Measurements from ENCODE around the gene GLT6D1. TPM values are rescaled to one million over a fixed set of nuclear protein-coding genes. Genes with fewer than 3 reads are reported as not detected.

Gene GLT6D1
- total and polyA plus RNA-seq, 4 experiments from 2014 or later: not detected

DNA sequence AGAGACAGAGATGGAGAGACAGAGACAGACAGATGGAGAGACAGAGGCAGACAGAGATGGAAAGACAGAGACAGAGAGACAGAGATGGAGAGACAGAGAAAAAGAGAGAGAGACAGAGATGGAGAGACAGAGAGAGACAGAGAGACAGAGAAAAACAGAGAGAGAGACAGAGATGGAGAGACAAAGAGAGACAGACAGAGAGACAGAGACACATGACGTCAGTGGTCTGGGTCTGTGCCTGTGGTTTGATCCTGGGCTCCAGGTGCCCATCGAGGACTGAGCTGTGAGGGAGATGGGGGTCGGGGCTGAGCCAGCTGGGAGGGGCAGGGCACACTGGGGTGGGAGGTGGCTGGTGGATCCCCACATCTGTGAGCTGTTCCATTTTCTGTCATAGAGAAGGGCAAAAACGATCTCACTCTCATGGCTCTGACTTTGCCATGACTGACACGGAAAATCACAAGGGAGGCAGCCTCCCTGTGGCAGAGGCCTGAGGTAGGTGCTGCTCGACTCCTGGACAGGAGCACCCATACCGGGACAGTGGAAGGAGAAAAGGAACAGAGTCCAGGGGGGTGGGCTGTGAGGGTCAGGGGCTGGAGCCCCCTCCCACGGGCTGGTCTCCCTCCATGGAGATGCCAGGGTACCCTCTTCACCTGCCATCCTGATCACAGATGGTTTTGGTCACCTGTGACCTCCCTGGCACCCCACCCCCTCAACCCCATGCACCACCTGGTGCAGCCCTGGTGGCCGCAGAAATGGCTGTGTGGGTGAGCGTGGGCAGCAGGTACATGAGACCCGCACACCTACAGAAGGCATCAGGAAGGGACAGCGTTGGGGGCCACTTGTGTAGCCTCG is 28.8 kb downstream of the GLT6D1 start:
- no peak overlapping the region for H3K4me3 Mint-ChIP-seq
- no peak overlapping the region for H3K27ac ChIP-seq (ENCODE audit: low read depth, low read length)
- H3K36me3 Mint-ChIP-seq: no peaks in the 10 kb centered on the region
- no peak overlapping the region for H3K4me3 ChIP-seq (ENCODE audit: low read length in 2 of 2)
- intact Hi-C loops (cut with micrococcal nuclease): no loop called here
- no peaks in the 10 kb centered on the region for H3K36me3 ChIP-seq (ENCODE audit: insufficient read depth, low read length)
- no peaks in the 10 kb centered on the region for H3K4me1 Mint-ChIP-seq
- no peaks in the 10 kb centered on the region for H3K9me3 ChIP-seq (ENCODE audit: control insufficient read depth in 1 of 2, low read length in 2 of 2)
- no peaks in the 10 kb centered on the region for H3K4me1 ChIP-seq (ENCODE audit: insufficient read depth, low read length)
- no peak for DNase-seq
- no peaks in the 10 kb centered on the region for H3K27me3 ChIP-seq (ENCODE audit: insufficient read depth, low read length)
- no peak overlapping the region for H3K27ac Mint-ChIP-seq
- ChIA-PET POLR2A (ENCODE audit: partially characterized antibody) (no interaction called here), CTCF (ENCODE audit: partially characterized antibody) (interaction anchor here (1.3 kb wide), 1 partner anchor 10 kb away, joined by 3 read pairs; no protein-coding TSS in a partner anchor)
- H3K9me3 Mint-ChIP-seq: peaks cover 0 to 5% (median 0%) of the 10 kb centered on the region in 8 donors
- peaks cover 0 to 4% of the 10 kb centered on the region in 2 donors for H3K27me3 Mint-ChIP-seq

GRCh38 chr9:135609366-135609955 is 29.9 kb downstream of the GLT6D1 start:
- Mint-ChIP-seq H3K4me3 (no peak overlapping the region), H3K27me3 (peaks cover 0 to 4% of the 10 kb centered on the region in 2 donors), H3K9me3 (peaks cover 0 to 5% (median 0%) of the 10 kb centered on the region in 8 donors), H3K27ac (no peak overlapping the region), H3K4me1 (no peaks in the 10 kb centered on the region), H3K36me3 (no peaks in the 10 kb centered on the region)
- DNase-seq: no peak
- Histone ChIP-seq H3K4me3 (ENCODE audit: low read length in 2 of 2) (no peak overlapping the region), H3K36me3 (ENCODE audit: insufficient read depth, low read length) (no peaks in the 10 kb centered on the region), H3K4me1 (ENCODE audit: insufficient read depth, low read length) (no peaks in the 10 kb centered on the region), H3K27ac (ENCODE audit: low read depth, low read length) (no peak overlapping the region), H3K9me3 (ENCODE audit: control insufficient read depth in 1 of 2, low read length in 2 of 2) (no peaks in the 10 kb centered on the region), H3K27me3 (ENCODE audit: insufficient read depth, low read length) (no peaks in the 10 kb centered on the region)
- ChIA-PET CTCF (ENCODE audit: partially characterized antibody) (interaction anchor here (1.3 kb wide), 1 partner anchor 9 kb away, joined by 3 read pairs; no protein-coding TSS in a partner anchor), POLR2A (ENCODE audit: partially characterized antibody) (no interaction called here)
- intact Hi-C loops (cut with micrococcal nuclease): loop anchor here (10.0 kb wide), 1 partner anchor 675 kb away; no protein-coding TSS in a partner anchor

- Mint-ChIP-seq H3K27ac (no peak overlapping the region), H3K4me1 (no peaks in the 10 kb centered on the region), H3K36me3 (no peaks in the 10 kb centered on the region), H3K9me3 (peaks cover 0 to 5% (median 0%) of the 10 kb centered on the region in 8 donors), H3K4me3 (no peak overlapping the region), H3K27me3 (peaks cover 0 to 4% of the 10 kb centered on the region in 2 donors)
- Histone ChIP-seq H3K36me3 (ENCODE audit: insufficient read depth, low read length) (no peaks in the 10 kb centered on the region), H3K27me3 (ENCODE audit: insufficient read depth, low read length) (no peaks in the 10 kb centered on the region), H3K27ac (ENCODE audit: low read depth, low read length) (no peak overlapping the region), H3K4me1 (ENCODE audit: insufficient read depth, low read length) (no peaks in the 10 kb centered on the region), H3K4me3 (ENCODE audit: low read length in 2 of 2) (no peak overlapping the region), H3K9me3 (ENCODE audit: control insufficient read depth in 1 of 2, low read length in 2 of 2) (no peaks in the 10 kb centered on the region)
- DNase-seq: no peak
- intact Hi-C loops (cut with micrococcal nuclease): loop anchor here (10.0 kb wide), 1 partner anchor 676 kb away; no protein-coding TSS in a partner anchor
- CTCF ChIA-PET (ENCODE audit: partially characterized antibody): interaction anchor here (1.3 kb wide), 1 partner anchor 9 kb away, joined by 3 read pairs; no protein-coding TSS in a partner anchor
- POLR2A ChIA-PET (ENCODE audit: partially characterized antibody): no interaction called here
Observed at GRCh38 chr9:135608999-135609317, 30.4 kb downstream of the GLT6D1 start.

- POLR2A ChIA-PET (ENCODE audit: partially characterized antibody): no interaction called here
Observed at GRCh38 chr9:135608294-135608998, 30.9 kb downstream of the GLT6D1 start.

DNA sequence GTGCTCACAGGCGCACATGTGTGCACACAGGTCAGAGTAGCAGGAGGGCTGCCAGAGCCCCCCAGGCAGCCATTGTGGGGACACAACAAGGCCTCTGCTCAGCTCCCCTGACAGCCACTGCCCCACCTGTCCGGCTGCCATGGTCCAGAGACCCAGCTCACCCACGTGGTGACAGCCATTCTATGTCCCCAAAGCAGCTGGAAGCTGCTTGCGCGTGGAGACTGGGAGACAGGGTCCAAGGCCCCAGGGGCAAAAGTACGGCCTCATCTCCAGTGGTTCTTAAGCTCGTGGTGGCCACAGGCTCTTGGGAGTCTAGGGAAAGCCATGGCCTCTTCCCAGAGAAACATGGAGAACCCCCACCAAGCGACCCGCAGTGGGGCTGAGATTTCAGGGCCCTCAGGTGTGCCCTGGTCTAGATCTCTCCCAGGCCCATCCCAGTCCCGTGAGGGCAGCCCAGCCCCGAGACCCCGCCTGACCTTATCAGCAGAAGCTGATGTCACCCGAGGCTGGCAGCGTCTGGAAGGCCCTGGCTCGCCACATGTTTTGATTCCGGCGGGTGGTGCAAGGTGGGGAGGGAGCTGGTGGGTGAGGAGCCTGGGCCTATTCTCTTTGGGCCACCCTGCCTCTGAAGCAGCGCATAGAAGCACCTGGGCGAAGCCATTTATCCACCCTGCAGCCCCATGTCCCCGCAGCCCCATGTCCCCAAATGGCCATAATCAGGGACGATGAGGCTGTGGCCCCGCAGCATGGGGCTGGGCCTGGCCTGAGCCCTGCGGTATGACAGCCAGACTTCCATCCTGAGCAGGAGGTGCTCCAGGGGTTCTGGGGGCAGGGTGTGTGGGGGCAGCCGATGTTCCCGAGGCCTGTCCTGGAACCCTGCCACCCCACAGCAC is 31.7 kb downstream of the GLT6D1 start:
- H3K36me3 ChIP-seq (ENCODE audit: insufficient read depth, low read length): no peaks in the 10 kb centered on the region
- Mint-ChIP-seq H3K4me3 (no peak overlapping the region), H3K4me1 (peaks cover 0 to 2% (median 0%) of the 10 kb centered on the region in 4 donors), H3K36me3 (no peaks in the 10 kb centered on the region), H3K9me3 (peaks cover 0 to 5% (median 0%) of the 10 kb centered on the region in 8 donors), H3K27me3 (peaks cover 2 to 4% of the 10 kb centered on the region in 2 donors), H3K27ac (no peak overlapping the region)
- H3K27me3 ChIP-seq (ENCODE audit: insufficient read depth, low read length): no peaks in the 10 kb centered on the region
- ChIA-PET CTCF (ENCODE audit: partially characterized antibody) (interaction anchor here (2.4 kb wide), 1 partner anchor 9 kb away, joined by 7 read pairs; no protein-coding TSS in a partner anchor), POLR2A (ENCODE audit: partially characterized antibody) (no interaction called here)
- no peaks in the 10 kb centered on the region for H3K9me3 ChIP-seq (ENCODE audit: control insufficient read depth in 1 of 2, low read length in 2 of 2)
- no peak overlapping the region for H3K4me3 ChIP-seq (ENCODE audit: low read length in 2 of 2)
- no peak overlapping the region for H3K27ac ChIP-seq (ENCODE audit: low read depth, low read length)
- intact Hi-C loops (cut with micrococcal nuclease): loop anchor here (10.0 kb wide), 1 partner anchor 677 kb away; no protein-coding TSS in a partner anchor
- no peaks in the 10 kb centered on the region for H3K4me1 ChIP-seq (ENCODE audit: insufficient read depth, low read length)
- DNase-seq: peak in 1 of 5 donors; percentile 16

More at GRCh38 chr9:135608294-135608998, 30.9 kb downstream of the GLT6D1 start:
- Histone ChIP-seq H3K36me3 (ENCODE audit: insufficient read depth, low read length) (no peaks in the 10 kb centered on the region), H3K27me3 (ENCODE audit: insufficient read depth, low read length) (no peaks in the 10 kb centered on the region), H3K4me3 (ENCODE audit: low read length in 2 of 2) (no peak overlapping the region), H3K27ac (ENCODE audit: low read depth, low read length) (no peak overlapping the region), H3K4me1 (ENCODE audit: insufficient read depth, low read length) (no peaks in the 10 kb centered on the region), H3K9me3 (ENCODE audit: control insufficient read depth in 1 of 2, low read length in 2 of 2) (no peaks in the 10 kb centered on the region)
- DNase-seq: no peak
- no peak overlapping the region for H3K4me3 Mint-ChIP-seq
- H3K27ac Mint-ChIP-seq: no peak overlapping the region
- peaks cover 0 to 5% (median 0%) of the 10 kb centered on the region in 8 donors for H3K9me3 Mint-ChIP-seq
- CTCF ChIA-PET (ENCODE audit: partially characterized antibody): interaction anchor here (2.4 kb wide), 1 partner anchor 10 kb away, joined by 7 read pairs; no protein-coding TSS in a partner anchor
- no peaks in the 10 kb centered on the region for H3K36me3 Mint-ChIP-seq
- intact Hi-C loops (cut with micrococcal nuclease): loop anchor here (10.0 kb wide), 1 partner anchor 676 kb away; no protein-coding TSS in a partner anchor
- H3K27me3 Mint-ChIP-seq: peaks cover 0 to 4% of the 10 kb centered on the region in 2 donors
- no peaks in the 10 kb centered on the region for H3K4me1 Mint-ChIP-seq

- H3K4me1 ChIP-seq (ENCODE audit: insufficient read depth, low read length): no peaks in the 10 kb centered on the region
- H3K4me3 Mint-ChIP-seq: no peak overlapping the region
- ChIA-PET CTCF (ENCODE audit: partially characterized antibody) (interaction anchor here (2.4 kb wide), 1 partner anchor 8 kb away, joined by 7 read pairs; no protein-coding TSS in a partner anchor), POLR2A (ENCODE audit: partially characterized antibody) (no interaction called here)
- H3K27ac ChIP-seq (ENCODE audit: low read depth, low read length): no peak overlapping the region
- no peaks in the 10 kb centered on the region for H3K36me3 Mint-ChIP-seq
- peaks cover 0 to 2% (median 0%) of the 10 kb centered on the region in 4 donors for H3K4me1 Mint-ChIP-seq
- peak in 1 of 5 donors; percentile 12 for DNase-seq
- intact Hi-C loops (cut with micrococcal nuclease): loop anchor here (10.0 kb wide), 1 partner anchor 678 kb away; no protein-coding TSS in a partner anchor
- peaks cover 2 to 4% of the 10 kb centered on the region in 2 donors for H3K27me3 Mint-ChIP-seq
- no peaks in the 10 kb centered on the region for H3K36me3 ChIP-seq (ENCODE audit: insufficient read depth, low read length)
- H3K4me3 ChIP-seq (ENCODE audit: low read length in 2 of 2): no peak overlapping the region
- H3K9me3 ChIP-seq (ENCODE audit: control insufficient read depth in 1 of 2, low read length in 2 of 2): no peaks in the 10 kb centered on the region
- H3K27ac Mint-ChIP-seq: no peak overlapping the region
- no peaks in the 10 kb centered on the region for H3K27me3 ChIP-seq (ENCODE audit: insufficient read depth, low read length)
- H3K9me3 Mint-ChIP-seq: peaks cover 0 to 5% (median 0%) of the 10 kb centered on the region in 8 donors
Observed at GRCh38 chr9:135606885-135607259, 32.5 kb downstream of the GLT6D1 start.

All from CD4-positive, alpha-beta memory T cell (primary cell).